Measurements from ENCODE around the gene PDLIM5.

Gene PDLIM5

DNA sequence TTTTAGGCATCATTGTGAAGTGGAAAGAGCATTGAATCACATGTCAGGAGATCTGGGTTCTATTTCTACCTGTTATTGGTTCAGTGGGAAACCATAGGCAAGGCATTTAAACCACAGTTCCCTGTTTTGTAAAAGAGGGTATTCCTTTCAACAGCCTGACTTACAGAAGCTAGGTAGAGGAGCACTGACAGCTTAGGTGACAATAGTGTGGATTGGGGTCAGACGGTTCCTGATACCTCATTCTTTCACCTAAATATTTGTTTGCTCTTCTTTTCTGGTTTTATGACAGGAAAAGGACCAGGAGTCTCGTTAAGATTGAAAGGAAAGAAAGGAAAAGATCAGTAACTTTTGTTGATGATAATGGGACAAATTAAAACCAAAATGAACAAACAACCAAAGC is 15.9 kb upstream of the PDLIM5 start:
- Histone ChIP-seq H3F3A (ENCODE audit: low read depth) (no peaks in the 10 kb centered on the region), H2AFZ (ENCODE audit: low read length) (no peak overlapping the region), H3K4me3 (ENCODE audit: low read length, poor library complexity, severe bottlenecking) (no peak overlapping the region), H3K4me2 (ENCODE audit: low read depth, low read length, poor library complexity, severe bottlenecking) (no peak overlapping the region), H3K36me3 (ENCODE audit: insufficient read depth, low read length) (no peaks in the 10 kb centered on the region), H3K27me3 (ENCODE audit: insufficient read depth, low read length, poor library complexity, severe bottlenecking) (no peaks in the 10 kb centered on the region), H3K4me1 (ENCODE audit: insufficient read depth, low read length, poor library complexity, severe bottlenecking) (peaks cover 11% of the 10 kb centered on the region), H3K9ac (ENCODE audit: low read depth, low read length, poor library complexity, severe bottlenecking) (no peak overlapping the region), H3K9me3 (ENCODE audit: insufficient read depth, low read depth, low read length) (no peaks in the 10 kb centered on the region), H4K20me1 (ENCODE audit: insufficient read depth, low read length, poor library complexity, severe bottlenecking) (no peaks in the 10 kb centered on the region), H3K79me2 (ENCODE audit: insufficient read depth, low read length) (no peaks in the 10 kb centered on the region), H3K9me2 (replicated peaks; ENCODE audit: low read depth, low read length) (no peaks in the 10 kb centered on the region)
- TF ChIP-seq, protein P1, sequence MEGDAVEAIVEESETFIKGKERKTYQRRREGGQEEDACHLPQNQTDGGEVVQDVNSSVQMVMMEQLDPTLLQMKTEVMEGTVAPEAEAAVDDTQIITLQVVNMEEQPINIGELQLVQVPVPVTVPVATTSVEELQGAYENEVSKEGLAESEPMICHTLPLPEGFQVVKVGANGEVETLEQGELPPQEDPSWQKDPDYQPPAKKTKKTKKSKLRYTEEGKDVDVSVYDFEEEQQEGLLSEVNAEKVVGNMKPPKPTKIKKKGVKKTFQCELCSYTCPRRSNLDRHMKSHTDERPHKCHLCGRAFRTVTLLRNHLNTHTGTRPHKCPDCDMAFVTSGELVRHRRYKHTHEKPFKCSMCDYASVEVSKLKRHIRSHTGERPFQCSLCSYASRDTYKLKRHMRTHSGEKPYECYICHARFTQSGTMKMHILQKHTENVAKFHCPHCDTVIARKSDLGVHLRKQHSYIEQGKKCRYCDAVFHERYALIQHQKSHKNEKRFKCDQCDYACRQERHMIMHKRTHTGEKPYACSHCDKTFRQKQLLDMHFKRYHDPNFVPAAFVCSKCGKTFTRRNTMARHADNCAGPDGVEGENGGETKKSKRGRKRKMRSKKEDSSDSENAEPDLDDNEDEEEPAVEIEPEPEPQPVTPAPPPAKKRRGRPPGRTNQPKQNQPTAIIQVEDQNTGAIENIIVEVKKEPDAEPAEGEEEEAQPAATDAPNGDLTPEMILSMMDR (conservative IDR thresholded peaks at IDR 0.05; ENCODE audit: low read length): no peak
- no peak for TF ChIP-seq EZH2phosphoT487 (IDR thresholded peaks at IDR 0.05; ENCODE audit: borderline replicate concordance)

DNA sequence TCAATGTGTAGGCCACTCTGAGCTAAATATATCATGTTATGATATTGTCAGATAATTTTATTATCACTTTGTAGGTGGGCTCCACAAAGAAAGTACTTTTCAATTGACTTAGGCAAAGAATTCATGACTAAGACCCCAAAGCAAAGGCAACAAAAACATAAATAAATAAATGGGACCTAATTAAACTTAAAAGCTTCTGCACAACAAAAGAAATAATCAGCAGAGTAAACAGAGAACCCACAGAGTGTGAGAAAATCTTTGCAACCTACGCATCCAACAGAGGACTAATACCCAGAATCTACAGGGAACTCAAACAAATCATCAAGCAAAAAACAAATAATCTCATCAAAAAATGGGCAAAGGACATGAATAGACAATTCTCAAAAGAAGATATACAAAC is 15.2 kb upstream of the PDLIM5 start:
- TF ChIP-seq, protein P1 (conservative IDR thresholded peaks at IDR 0.05; ENCODE audit: low read length): no peak
- no peak for TF ChIP-seq EZH2phosphoT487 (IDR thresholded peaks at IDR 0.05; ENCODE audit: borderline replicate concordance)
- H3K9me3 ChIP-seq (ENCODE audit: insufficient read depth, low read depth, low read length): no peaks in the 10 kb centered on the region
- no peak overlapping the region for H3K4me3 ChIP-seq (ENCODE audit: low read length, poor library complexity, severe bottlenecking)
- H3K4me1 ChIP-seq (ENCODE audit: insufficient read depth, low read length, poor library complexity, severe bottlenecking): peaks cover 11% of the 10 kb centered on the region
- no peaks in the 10 kb centered on the region for H3K36me3 ChIP-seq (ENCODE audit: insufficient read depth, low read length)
- no peaks in the 10 kb centered on the region for H3F3A ChIP-seq (ENCODE audit: low read depth)
- no peaks in the 10 kb centered on the region for H3K79me2 ChIP-seq (ENCODE audit: insufficient read depth, low read length)
- no peaks in the 10 kb centered on the region for H4K20me1 ChIP-seq (ENCODE audit: insufficient read depth, low read length, poor library complexity, severe bottlenecking)
- no peak overlapping the region for H2AFZ ChIP-seq (ENCODE audit: low read length)
- no peaks in the 10 kb centered on the region for H3K9me2 ChIP-seq (replicated peaks; ENCODE audit: low read depth, low read length)
- H3K27me3 ChIP-seq (ENCODE audit: insufficient read depth, low read length, poor library complexity, severe bottlenecking): no peaks in the 10 kb centered on the region
- no peak overlapping the region for H3K9ac ChIP-seq (ENCODE audit: low read depth, low read length, poor library complexity, severe bottlenecking)
- H3K4me2 ChIP-seq (ENCODE audit: low read depth, low read length, poor library complexity, severe bottlenecking): no peak overlapping the region

DNA sequence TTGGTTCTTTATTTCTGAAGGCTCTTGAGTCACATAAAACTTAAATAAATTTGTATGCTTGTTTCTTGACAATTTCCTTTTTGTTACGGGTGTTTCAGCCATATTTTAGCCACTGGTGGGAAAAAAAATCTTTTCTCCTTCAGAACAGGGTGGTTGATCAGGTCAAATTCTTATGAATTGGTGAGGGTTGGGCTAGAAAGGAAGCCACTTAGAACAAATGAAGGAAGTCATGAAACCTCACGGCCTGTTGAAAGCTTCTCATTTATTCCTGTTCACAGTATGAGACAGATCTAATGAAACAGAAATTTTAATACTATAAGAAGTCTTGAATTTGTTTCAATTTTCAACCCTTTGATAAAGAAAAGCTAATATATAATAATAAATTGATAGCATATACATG is 12.1 kb upstream of the PDLIM5 start:
- Histone ChIP-seq H3K79me2 (ENCODE audit: insufficient read depth, low read length) (no peaks in the 10 kb centered on the region), H3K4me1 (ENCODE audit: insufficient read depth, low read length, poor library complexity, severe bottlenecking) (peaks cover 11% of the 10 kb centered on the region), H3K27me3 (ENCODE audit: insufficient read depth, low read length, poor library complexity, severe bottlenecking) (no peaks in the 10 kb centered on the region), H3K36me3 (ENCODE audit: insufficient read depth, low read length) (no peaks in the 10 kb centered on the region), H4K20me1 (ENCODE audit: insufficient read depth, low read length, poor library complexity, severe bottlenecking) (no peaks in the 10 kb centered on the region), H3K9me2 (replicated peaks; ENCODE audit: low read depth, low read length) (no peaks in the 10 kb centered on the region), H3K9ac (ENCODE audit: low read depth, low read length, poor library complexity, severe bottlenecking) (no peak overlapping the region), H3F3A (ENCODE audit: low read depth) (no peaks in the 10 kb centered on the region), H3K9me3 (ENCODE audit: insufficient read depth, low read depth, low read length) (no peaks in the 10 kb centered on the region), H3K4me3 (ENCODE audit: low read length, poor library complexity, severe bottlenecking) (no peak overlapping the region), H2AFZ (ENCODE audit: low read length) (no peak overlapping the region; the same call in 1 of the 2 replicates), H3K4me2 (ENCODE audit: low read depth, low read length, poor library complexity, severe bottlenecking) (peak overlapping the region; percentile 40)
- TF ChIP-seq, protein P1 (conservative IDR thresholded peaks at IDR 0.05; ENCODE audit: low read length): no peak
- no peak for TF ChIP-seq EZH2phosphoT487 (IDR thresholded peaks at IDR 0.05; ENCODE audit: borderline replicate concordance)
